GM12872 (cell line): ENCODE results near the gene CLDN9.

ENCODE experiments used
- CTCF ChIP-seq: IDR thresholded peaks from 3 replicates; pipeline ENCODE4 v1.5.1; 2011; ENCODE audit warnings: low read depth, mild to moderate bottlenecking, low read length, moderate library complexity; ENCODE audit not compliant: insufficient read depth

The CLDN9 gene

GRCh38 chr16:3009568-3010390 is 2.9 kb upstream of the CLDN9 start:
- no peak for TF ChIP-seq CTCF

GRCh38 chr16:3010510-3010909 is 2.2 kb upstream of the CLDN9 start:
- no peak for TF ChIP-seq CTCF

GRCh38 chr16:3012246-3012645 is 477 bp upstream of the CLDN9 start:
- no peak for TF ChIP-seq CTCF

GRCh38 chr16:3013491-3013951 is 798 bp downstream of the CLDN9 start:
- TF ChIP-seq CTCF = no peak

- TF ChIP-seq CTCF = no peak
These were observed 1.4 kb downstream of the CLDN9 start for GRCh38 chr16:3013998-3014690.

GRCh38 chr16:3014971-3015370 is 2.2 kb downstream of the CLDN9 start:
- TF ChIP-seq CTCF = no peak

GRCh38 chr16:3015865-3016521 is 3.3 kb downstream of the CLDN9 start:
- no peak for TF ChIP-seq CTCF
